Spleen (tissue), 7 donors: ENCODE measurements around the gene ATP1A1.

Experiments used
- POLR2A ChIP-seq, 3 donors: fragments of 450-650 bp; IDR thresholded peaks; one replicate each; pipeline ENCODE4 v1.5.1; 2017; ENCODE audit warnings: antibody characterized with exemption in 3 of 3, mild to moderate bottlenecking in 1 of 3
- TF ChIP-seq, protein P1 (sequence below), 11 experiments: fragments of 200-600 bp in 7 of 11; fragments of 450-650 bp in 4 of 11; sonication (generic) in 4 of 11; IDR thresholded peaks in 8 of 11; conservative IDR thresholded peaks in 3 of 11; 1 replicate in 7 of 11; 2 replicates in 4 of 11; pipeline versions ENCODE4 v1.4.0 to v1.8.0; 2016 to 2021; ENCODE audit warnings: antibody characterized with exemption in 11 of 11, inconsistent platforms in 4 of 11, mild to moderate bottlenecking in 1 of 11
- donor health status: DM: no; HTN: no; CAD: no; lungs with moderate emphysema.
- donor health status: DM: no; HTN: no; CAD: no.
- donor health status: DM: no; HTN: no; CAD: no.

DNA sequence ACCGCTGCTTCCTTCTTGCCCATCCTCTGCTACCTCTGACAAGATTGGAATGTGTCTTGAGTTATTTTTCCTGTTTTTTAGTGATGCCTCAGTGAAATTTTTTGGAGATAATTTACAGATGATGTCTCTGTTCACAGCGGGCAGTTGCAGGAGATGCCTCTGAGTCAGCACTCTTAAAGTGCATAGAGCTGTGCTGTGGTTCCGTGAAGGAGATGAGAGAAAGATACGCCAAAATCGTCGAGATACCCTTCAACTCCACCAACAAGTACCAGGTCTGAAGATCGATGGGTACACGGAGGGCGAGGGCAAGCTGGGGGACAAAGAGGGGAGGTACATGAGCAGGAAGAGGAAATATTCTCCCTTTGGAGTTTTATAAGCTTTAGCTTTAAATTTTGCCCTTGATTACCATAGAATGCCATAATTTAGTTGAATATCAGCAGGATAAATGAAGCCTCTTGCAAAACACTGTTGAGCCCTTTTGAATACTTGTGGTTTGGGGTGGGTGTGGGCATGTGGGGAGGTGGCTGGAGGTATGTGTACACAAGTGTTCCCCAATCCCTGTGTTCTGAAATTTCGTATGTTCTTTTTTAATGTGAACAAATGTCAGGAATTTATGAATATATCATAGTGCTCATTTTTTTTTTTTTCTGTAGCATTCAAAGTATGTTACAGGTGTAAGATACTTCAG lies 19.8 kb downstream of the ATP1A1 start:
- TF ChIP-seq POLR2A (IDR thresholded peaks at IDR 0.05), result no peak
- TF ChIP-seq, protein P1, sequence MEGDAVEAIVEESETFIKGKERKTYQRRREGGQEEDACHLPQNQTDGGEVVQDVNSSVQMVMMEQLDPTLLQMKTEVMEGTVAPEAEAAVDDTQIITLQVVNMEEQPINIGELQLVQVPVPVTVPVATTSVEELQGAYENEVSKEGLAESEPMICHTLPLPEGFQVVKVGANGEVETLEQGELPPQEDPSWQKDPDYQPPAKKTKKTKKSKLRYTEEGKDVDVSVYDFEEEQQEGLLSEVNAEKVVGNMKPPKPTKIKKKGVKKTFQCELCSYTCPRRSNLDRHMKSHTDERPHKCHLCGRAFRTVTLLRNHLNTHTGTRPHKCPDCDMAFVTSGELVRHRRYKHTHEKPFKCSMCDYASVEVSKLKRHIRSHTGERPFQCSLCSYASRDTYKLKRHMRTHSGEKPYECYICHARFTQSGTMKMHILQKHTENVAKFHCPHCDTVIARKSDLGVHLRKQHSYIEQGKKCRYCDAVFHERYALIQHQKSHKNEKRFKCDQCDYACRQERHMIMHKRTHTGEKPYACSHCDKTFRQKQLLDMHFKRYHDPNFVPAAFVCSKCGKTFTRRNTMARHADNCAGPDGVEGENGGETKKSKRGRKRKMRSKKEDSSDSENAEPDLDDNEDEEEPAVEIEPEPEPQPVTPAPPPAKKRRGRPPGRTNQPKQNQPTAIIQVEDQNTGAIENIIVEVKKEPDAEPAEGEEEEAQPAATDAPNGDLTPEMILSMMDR (IDR thresholded peaks at IDR 0.05 in 8 of 11, conservative IDR thresholded peaks at IDR 0.05 in 3 of 11), result no peak
